BLaER1 (cell line): ENCODE measurements around the gene IFRD2.
A peak's percentile ranks its signal among the peaks of the same experiment; 100 is the strongest.

ENCODE experiments used
- H3K27ac ChIP-seq: shearing (Covaris generic); formaldehyde crosslinking; 2 replicates; pipeline ENCODE4 v1.8.1; 2022
- H3K27me3 ChIP-seq: shearing (Covaris generic); formaldehyde crosslinking; 2 replicates; pipeline ENCODE4 v1.8.1; 2022
- H3K36me3 ChIP-seq: shearing (Covaris generic); formaldehyde crosslinking; 2 replicates; pipeline ENCODE4 v1.8.1; 2022
- H3K4me1 ChIP-seq: shearing (Covaris generic); formaldehyde crosslinking; 2 replicates; pipeline ENCODE4 v1.8.1; 2022
- H3K4me2 ChIP-seq: shearing (Covaris generic); formaldehyde crosslinking; 2 replicates; pipeline ENCODE4 v1.8.1; 2022
- H3K4me3 ChIP-seq: shearing (Covaris generic); formaldehyde crosslinking; 2 replicates; pipeline ENCODE4 v1.8.1; 2022
- H3K9ac ChIP-seq: shearing (Covaris generic); formaldehyde crosslinking; 2 replicates; pipeline ENCODE4 v1.8.1; 2022
- H3K9me3 ChIP-seq: shearing (Covaris generic); formaldehyde crosslinking; 2 replicates; pipeline ENCODE4 v1.8.1; 2022
- H4K20me1 ChIP-seq: shearing (Covaris generic); formaldehyde crosslinking; 2 replicates; pipeline ENCODE4 v1.8.1; 2022
- Cebpa-rat ChIP-seq: shearing (Covaris generic); IDR thresholded peaks from 2 replicates; pipeline ENCODE4 v1.8.1; 2022

The IFRD2 gene

DNA sequence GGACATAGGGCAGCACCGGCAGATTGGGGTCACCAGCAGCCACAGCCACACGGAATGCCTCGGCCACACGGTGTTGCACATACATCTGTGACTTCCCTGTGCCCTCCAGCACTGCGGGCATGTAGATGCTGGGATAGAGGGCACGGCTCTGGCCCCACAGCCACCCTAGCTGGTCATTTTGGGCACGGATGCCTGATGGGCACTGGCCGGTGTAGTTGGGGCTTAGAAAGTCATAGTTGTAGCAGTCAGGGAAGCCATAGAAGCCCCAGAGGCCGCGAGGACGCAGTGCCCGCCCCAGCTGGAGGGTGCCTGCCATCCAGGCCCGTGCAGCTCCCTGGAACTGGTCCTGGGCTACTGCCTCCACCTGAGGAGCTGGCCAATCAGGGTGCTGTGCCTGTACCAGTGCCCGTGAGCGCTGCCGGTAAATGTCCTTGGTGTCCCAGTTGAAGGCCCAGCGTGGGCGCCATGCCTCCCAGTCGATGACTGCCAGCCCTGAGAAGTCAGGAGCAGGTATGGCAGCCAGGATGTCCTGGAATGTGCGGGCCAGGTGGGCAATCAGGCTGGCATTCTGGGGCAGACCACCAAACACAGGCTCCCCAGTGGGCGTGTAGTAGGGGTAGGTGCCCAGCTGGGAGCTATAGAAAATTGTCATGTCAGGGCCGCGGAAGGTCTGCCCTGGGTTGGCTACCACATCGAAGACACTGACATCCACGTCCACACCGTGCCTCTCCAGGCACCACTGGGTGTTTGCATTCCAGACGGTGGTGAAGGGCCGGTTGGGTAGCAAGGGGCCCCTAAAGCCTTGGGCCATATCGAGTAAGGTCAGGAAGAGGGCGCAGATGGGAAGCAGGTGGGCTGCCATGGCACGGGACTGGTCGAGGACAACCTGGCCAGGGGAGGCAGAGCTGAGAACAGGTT is 10.1 kb upstream of the IFRD2 start:
- Histone ChIP-seq H3K27ac (no peak overlapping the region), H3K9me3 (peaks cover 13% of the 10 kb centered on the region), H3K4me1 (peaks cover 21% of the 10 kb centered on the region), H3K36me3 (peaks cover 10% of the 10 kb centered on the region), H3K4me3 (no peak overlapping the region), H3K9ac (no peak overlapping the region), H3K27me3 (no peaks in the 10 kb centered on the region), H3K4me2 (no peak overlapping the region), H4K20me1 (0 out of 2 replicates have a peak, but pooled peaks cover 8% of the 10 kb centered on the region)
- no peak for TF ChIP-seq Cebpa-rat

DNA sequence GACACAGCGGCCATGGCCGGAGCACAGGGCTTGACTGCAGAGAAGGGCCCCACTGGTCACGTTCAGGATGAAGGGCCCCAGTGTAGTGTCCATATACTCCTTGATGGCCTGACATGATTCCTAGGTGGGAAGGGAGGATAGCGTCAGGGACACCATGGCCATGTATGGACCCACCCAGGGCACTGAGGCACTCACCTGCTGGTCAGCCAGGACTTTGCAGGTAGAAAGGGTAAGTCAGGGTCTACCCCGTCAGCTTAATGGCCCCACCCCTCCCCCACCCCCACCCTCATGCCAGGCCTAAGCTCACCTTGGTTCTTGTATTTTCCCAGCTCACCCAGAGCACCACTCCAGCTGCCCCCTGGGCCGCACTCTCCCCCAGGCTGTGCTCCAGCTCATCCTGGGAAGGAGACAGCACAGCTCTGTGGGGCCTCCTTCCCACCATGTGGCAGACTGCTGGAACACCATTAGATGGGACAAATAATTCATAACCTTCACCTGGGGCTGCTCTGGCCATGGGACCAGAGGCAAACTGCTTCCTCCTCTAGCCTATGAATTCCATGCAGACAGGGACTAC is 8.5 kb upstream of the IFRD2 start:
- Histone ChIP-seq H3K27me3 (no peaks in the 10 kb centered on the region), H4K20me1 (0 out of 2 replicates have a peak, but pooled peaks cover 8% of the 10 kb centered on the region), H3K4me3 (no peak overlapping the region), H3K4me1 (peaks cover 21% of the 10 kb centered on the region), H3K27ac (no peak overlapping the region), H3K9me3 (no peaks in the 10 kb centered on the region), H3K36me3 (peaks cover 8% of the 10 kb centered on the region; the same call in 1 of the 2 replicates), H3K9ac (no peak overlapping the region), H3K4me2 (no peak overlapping the region)
- no peak for TF ChIP-seq Cebpa-rat

DNA sequence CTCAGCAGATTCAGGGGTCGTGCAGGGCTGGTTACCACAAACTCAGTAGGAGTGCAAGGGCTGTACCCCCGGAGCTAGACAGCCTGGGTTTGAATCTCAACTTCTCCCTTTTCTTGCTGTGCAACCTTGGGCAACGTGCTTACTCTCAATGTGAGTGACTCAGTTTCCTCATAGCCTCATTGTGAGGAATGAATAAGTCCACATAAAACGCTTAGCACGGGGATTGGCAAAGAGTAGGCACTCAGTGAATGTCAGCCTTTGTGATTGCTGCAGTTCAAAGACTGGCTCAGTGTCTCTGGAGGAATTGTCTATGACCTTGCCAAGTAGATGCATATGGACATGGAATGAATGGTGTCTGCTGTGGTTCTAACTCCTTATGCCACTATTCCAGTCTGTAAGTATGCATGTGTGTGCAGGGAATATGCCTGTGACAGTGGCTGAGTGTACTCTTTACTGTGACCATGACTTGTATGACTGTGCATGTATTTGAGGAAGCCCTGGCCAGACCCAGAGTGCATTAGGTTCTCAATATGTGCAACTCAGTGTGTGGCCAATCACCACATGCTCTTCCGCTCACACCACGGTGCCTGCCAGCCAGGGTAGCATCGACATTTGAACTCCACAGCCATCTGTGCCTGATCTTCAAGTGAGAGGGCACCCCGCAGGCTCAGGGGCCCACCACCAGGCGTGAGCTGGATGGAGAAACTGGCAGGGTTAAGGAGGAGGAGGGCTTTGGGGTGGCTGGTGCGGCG is 7.9 kb upstream of the IFRD2 start:
- Histone ChIP-seq H3K4me3 (peak overlapping the region; percentile 78), H3K4me1 (peaks cover 21% of the 10 kb centered on the region), H3K9me3 (no peaks in the 10 kb centered on the region), H3K4me2 (peak overlapping the region; percentile 84), H3K27me3 (no peaks in the 10 kb centered on the region), H3K27ac (peak overlapping the region; percentile 36; the same call in 1 of the 2 replicates), H3K36me3 (peaks cover 8% of the 10 kb centered on the region; the same call in 1 of the 2 replicates), H4K20me1 (0 out of 2 replicates have a peak, but pooled peaks cover 8% of the 10 kb centered on the region), H3K9ac (peak overlapping the region; percentile 70)
- TF ChIP-seq Cebpa-rat = no peak

GRCh38 chr3:50299638-50299928 is 7.4 kb upstream of the IFRD2 start:
- H3K4me2 ChIP-seq = peak overlapping the region; percentile 84
- H3K27ac ChIP-seq = peak overlapping the region; percentile 36; the same call in 1 of the 2 replicates
- H3K27me3 ChIP-seq = no peaks in the 10 kb centered on the region
- H3K36me3 ChIP-seq = peaks cover 8% of the 10 kb centered on the region; the same call in 1 of the 2 replicates
- H3K4me3 ChIP-seq = peak overlapping the region; percentile 78
- 0 out of 2 replicates have a peak, but pooled peaks cover 8% of the 10 kb centered on the region for H4K20me1 ChIP-seq
- H3K4me1 ChIP-seq = peaks cover 21% of the 10 kb centered on the region
- H3K9me3 ChIP-seq = no peaks in the 10 kb centered on the region
- H3K9ac ChIP-seq = peak overlapping the region; percentile 70
- TF ChIP-seq Cebpa-rat = no peak

DNA sequence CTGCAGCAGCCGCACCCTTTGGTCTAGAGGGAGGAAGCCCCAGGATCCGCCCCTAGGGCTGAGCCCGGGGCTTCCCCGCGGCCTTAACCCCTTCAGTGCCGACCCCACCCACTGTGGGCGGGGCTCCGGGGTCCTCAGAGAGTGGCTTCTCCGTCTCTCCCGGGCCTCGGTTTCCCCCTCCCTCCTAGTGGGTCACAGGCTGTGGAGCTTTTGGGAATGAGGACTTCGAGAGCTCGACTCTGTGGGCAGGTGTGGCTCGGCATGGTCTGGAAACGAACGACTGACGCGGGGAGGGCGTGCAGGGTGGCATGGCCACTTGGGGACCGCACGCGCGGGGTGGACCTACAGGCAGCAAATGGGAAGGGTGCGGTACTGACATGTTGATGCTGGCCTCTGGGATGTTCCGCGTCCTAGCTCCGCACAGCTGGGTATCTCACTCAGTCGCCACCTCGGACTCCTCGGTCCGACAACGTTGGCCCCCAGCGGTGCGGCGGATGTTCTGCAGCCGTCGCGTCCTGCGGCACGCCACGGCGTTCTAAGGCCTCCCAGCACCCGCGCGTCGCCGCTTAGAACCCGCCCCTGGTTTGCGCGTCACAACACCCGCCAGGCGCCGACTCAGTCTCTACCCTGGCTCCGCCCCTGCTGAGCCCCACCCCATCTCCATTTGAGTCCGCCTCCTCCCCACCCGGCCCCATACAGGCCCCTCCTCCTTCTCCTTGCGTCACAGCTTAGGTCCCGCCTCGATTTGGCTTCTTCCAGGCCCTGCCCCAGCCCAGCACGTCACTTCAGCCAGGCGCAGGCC is 6.8 kb upstream of the IFRD2 start, which contains the start of the genes HYAL3 and NAA80:
Gene HYAL3 (minus strand): TSS at position 570 of the 802 bp plus-strand sequence. CDS start 3,803 bp downstream, outside the sequence.
Gene NAA80 (minus strand): TSS at position 570 of the 802 bp plus-strand sequence. CDS start 1,942 bp downstream, outside the sequence.
- H3K9me3 ChIP-seq = no peaks in the 10 kb centered on the region

DNA sequence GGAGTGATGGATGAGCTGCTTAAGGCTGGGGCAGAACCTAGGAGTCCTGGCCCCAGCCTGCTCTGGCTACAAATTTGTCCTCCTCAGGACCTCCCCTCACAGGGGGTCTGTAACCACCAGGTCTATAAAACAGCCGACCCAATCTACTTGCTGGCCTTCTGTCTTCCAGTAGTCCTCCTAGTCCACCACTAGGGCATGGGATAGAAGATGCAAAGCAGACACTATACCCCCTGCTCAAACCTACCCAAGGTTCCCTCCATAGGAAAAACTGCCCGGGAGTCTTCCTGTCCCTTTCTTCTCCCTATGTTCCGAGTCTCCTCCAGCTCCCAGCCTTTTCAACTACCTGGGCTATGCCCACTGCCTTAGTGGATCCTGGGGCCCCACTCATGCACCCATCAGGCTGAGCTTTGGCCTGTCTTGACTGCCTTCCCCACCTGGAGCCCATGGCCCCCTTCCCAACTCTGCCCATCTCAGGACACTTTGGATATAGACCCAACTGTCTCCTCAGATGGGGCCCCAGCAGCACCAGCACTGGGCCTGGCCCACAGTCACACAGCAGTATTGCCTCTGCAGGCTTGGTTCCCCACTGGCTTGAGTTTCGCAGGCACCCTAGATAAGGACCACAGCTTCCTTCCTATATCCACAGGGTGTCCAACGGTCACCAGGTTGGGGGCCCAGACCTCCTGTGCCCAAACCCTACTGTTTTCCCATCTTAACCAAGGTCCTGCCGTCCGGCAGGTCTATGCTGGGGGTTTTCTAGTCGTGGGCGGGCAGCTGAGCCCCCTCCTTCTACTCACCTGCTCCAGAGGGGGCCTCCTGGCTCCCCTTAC is 5.9 kb upstream of the IFRD2 start:
- H3K9ac ChIP-seq = peak overlapping the region; percentile 82; the same call in 1 of the 2 replicates
- H3K27me3 ChIP-seq = no peaks in the 10 kb centered on the region
- peaks cover 26% of the 10 kb centered on the region for H3K4me1 ChIP-seq
- 0 out of 2 replicates have a peak, but pooled peaks cover 8% of the 10 kb centered on the region for H4K20me1 ChIP-seq
- peaks cover 8% of the 10 kb centered on the region; the same call in 1 of the 2 replicates for H3K36me3 ChIP-seq
- H3K9me3 ChIP-seq = no peaks in the 10 kb centered on the region
- TF ChIP-seq Cebpa-rat = no peak
- H3K4me2 ChIP-seq = peak overlapping the region; percentile 96
- H3K4me3 ChIP-seq = peak overlapping the region; percentile 78
- H3K27ac ChIP-seq = peak overlapping the region; percentile 82

More for the DNA sequence above, 6.8 kb upstream of the IFRD2 start, which contains the start of the genes HYAL3 and NAA80:
- no peak for TF ChIP-seq Cebpa-rat
- H4K20me1 ChIP-seq = 0 out of 2 replicates have a peak, but pooled peaks cover 8% of the 10 kb centered on the region
- H3K4me3 ChIP-seq = peak within 1 kb of the TSS; percentile 78
- H3K4me1 ChIP-seq = peaks cover 21% of the 10 kb centered on the region
- peak within 1 kb of the TSS; percentile 82 for H3K9ac ChIP-seq
- peak within 1 kb of the TSS; percentile 96 for H3K4me2 ChIP-seq
- peak within 1 kb of the TSS; percentile 82 for H3K27ac ChIP-seq
- peaks cover 8% of the 10 kb centered on the region; the same call in 1 of the 2 replicates for H3K36me3 ChIP-seq
- H3K27me3 ChIP-seq = no peaks in the 10 kb centered on the region

DNA sequence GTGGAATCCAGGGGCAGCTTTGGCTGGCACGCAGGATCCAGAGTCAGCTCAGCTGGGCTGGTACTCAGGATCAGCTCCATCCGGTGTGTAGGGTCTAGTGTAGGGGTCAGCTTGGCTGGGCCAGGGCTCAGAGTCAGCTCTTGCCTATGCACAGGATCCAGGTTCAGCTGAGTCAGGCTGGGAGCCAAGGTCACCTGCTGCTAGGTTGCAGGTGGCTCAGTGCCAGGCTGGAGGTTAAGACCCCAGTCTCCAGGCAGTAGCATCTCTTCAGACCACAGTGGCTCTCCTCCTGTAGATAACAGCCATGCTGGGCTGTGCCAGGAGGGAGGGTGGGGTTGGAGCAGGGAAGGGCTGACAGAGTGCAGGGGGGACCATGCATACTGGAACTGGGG is 5.2 kb upstream of the IFRD2 start:
- 0 out of 2 replicates have a peak overlapping the region, but pooled peaks have one; percentile 96 for H3K4me2 ChIP-seq

More for the DNA sequence above, 5.2 kb upstream of the IFRD2 start:
- Histone ChIP-seq H3K9ac (no peak overlapping the region), H3K4me1 (peaks cover 32% of the 10 kb centered on the region), H3K9me3 (no peaks in the 10 kb centered on the region), H3K27me3 (no peaks in the 10 kb centered on the region), H3K36me3 (peaks cover 8% of the 10 kb centered on the region; the same call in 1 of the 2 replicates), H3K4me3 (no peak overlapping the region), H4K20me1 (0 out of 2 replicates have a peak, but pooled peaks cover 8% of the 10 kb centered on the region), H3K27ac (no peak overlapping the region)
- TF ChIP-seq Cebpa-rat = no peak
